ENCODE data around the gene PBX2. TPM values are rescaled to one million over a fixed set of nuclear protein-coding genes. Genes with fewer than 3 reads are reported as not detected.
A peak's percentile ranks its signal among the peaks of the same experiment; 100 is the strongest.

PBX2 gene
- total RNA-seq, 1 experiment from 2014 or later, result 176 TPM

DNA sequence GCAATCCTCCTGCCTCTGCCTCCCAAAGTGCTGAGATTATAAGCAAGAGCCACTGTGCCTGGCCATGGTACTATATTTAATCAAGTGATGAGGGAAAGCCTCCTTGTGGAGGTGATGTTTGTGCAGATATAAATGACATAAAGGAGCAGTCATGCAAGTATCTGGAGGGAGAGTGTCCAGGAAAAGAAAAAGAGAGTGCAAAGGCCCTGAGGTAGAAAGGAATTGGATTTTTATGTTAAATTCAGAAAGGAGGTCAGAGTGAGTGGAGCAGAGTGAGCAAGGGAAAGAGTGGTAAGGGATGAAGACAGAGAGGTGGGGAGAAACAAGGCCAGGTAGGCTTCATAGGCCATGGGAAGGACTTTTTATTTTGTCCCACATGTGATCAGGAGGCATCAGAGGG is 52.5 kb downstream of the PBX2 start:
- Histone ChIP-seq H3K4me1 (ENCODE audit: insufficient read depth, low read length) (no peaks in the 10 kb centered on the region), H3K18ac (ENCODE audit: insufficient read length, low read depth, low read length) (no peak overlapping the region), H2BK15ac (ENCODE audit: low read depth, low read length) (no peak overlapping the region), H4K20me1 (ENCODE audit: control insufficient read depth, insufficient read depth, insufficient read length) (no peaks in the 10 kb centered on the region), H2BK12ac (ENCODE audit: insufficient read length, low read depth, low read length) (no peak overlapping the region), H2BK120ac (ENCODE audit: low read depth, low read length, poor library complexity, severe bottlenecking) (no peak overlapping the region), H3K56ac (ENCODE audit: insufficient read length, low read depth, low read length) (no peak overlapping the region), H3K23ac (ENCODE audit: insufficient read length, low read depth, low read length) (no peak overlapping the region), H3K79me2 (ENCODE audit: insufficient read depth, low read length) (no peaks in the 10 kb centered on the region), H3K9ac (ENCODE audit: extremely low read depth, insufficient read length, low read length) (no peak overlapping the region), H3K9me3 (ENCODE audit: control insufficient read depth, low read depth, low read length) (no peaks in the 10 kb centered on the region), H4K5ac (ENCODE audit: insufficient read length, low read depth, low read length) (no peak overlapping the region), H3K27me3 (ENCODE audit: insufficient read depth, low read length) (no peaks in the 10 kb centered on the region), H3K4me2 (ENCODE audit: insufficient read depth, insufficient read length, low read length) (no peak overlapping the region), H4K91ac (ENCODE audit: insufficient read length, low read depth, low read length) (no peak overlapping the region), H3K4ac (ENCODE audit: low read depth, low read length) (no peak overlapping the region), H2BK20ac (ENCODE audit: low read depth, low read length, poor library complexity, severe bottlenecking) (no peak overlapping the region), H2AFZ (ENCODE audit: low read length) (no peak overlapping the region), H3K23me2 (ENCODE audit: insufficient read length, low read depth, low read length, poor library complexity, severe bottlenecking) (no peaks in the 10 kb centered on the region), H3K79me1 (ENCODE audit: insufficient read depth, low read depth, low read length, poor library complexity, severe bottlenecking) (no peaks in the 10 kb centered on the region), H3T11ph (ENCODE audit: low read length) (no peak overlapping the region), H2AK5ac (ENCODE audit: insufficient read length, low read length) (no peak overlapping the region), H2BK5ac (ENCODE audit: insufficient read length, low read length) (no peak overlapping the region), H3K27ac (ENCODE audit: insufficient read length, low read depth, low read length) (no peak overlapping the region), H4K8ac (replicated peaks; ENCODE audit: insufficient read length, low read depth, low read length) (no peak overlapping the region), H3K14ac (ENCODE audit: insufficient read depth, low read length) (no peak overlapping the region)
- Mint-ChIP-seq H3K27me3 (ENCODE audit: low read depth) (peaks cover 8% of the 10 kb centered on the region), H3K9me3 (no peaks in the 10 kb centered on the region), H3K27ac (no peak overlapping the region), H3K36me3 (ENCODE audit: insufficient read depth in 1 of 3, low read depth in 3 of 3) (no peaks in the 10 kb centered on the region), H3K4me3 (no peak overlapping the region), H3K4me1 (no peaks in the 10 kb centered on the region)
- TF ChIP-seq, protein P1, sequence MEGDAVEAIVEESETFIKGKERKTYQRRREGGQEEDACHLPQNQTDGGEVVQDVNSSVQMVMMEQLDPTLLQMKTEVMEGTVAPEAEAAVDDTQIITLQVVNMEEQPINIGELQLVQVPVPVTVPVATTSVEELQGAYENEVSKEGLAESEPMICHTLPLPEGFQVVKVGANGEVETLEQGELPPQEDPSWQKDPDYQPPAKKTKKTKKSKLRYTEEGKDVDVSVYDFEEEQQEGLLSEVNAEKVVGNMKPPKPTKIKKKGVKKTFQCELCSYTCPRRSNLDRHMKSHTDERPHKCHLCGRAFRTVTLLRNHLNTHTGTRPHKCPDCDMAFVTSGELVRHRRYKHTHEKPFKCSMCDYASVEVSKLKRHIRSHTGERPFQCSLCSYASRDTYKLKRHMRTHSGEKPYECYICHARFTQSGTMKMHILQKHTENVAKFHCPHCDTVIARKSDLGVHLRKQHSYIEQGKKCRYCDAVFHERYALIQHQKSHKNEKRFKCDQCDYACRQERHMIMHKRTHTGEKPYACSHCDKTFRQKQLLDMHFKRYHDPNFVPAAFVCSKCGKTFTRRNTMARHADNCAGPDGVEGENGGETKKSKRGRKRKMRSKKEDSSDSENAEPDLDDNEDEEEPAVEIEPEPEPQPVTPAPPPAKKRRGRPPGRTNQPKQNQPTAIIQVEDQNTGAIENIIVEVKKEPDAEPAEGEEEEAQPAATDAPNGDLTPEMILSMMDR (conservative IDR thresholded peaks at IDR 0.05), result no peak
- no peak for DNase-seq

Small RNAs within 50 kb of the gene (microRNA-seq; reads per million reads assigned to microRNA genes)
- gene MIR6721 (ENCODE audit: borderline microRNAs expressed) (2.3 reads per million, percentile 22 among the genes with 10 or more reads in this experiment), gene MIR6833 (ENCODE audit: borderline microRNAs expressed) (not detected)

Other genes starting within 250 kb of the PBX2 start
- gene CFB, start 244.1 kb downstream of the PBX2 start, total RNA-seq (2021), result 0.31 and 0.39 TPM in 2 replicates
- 90.8 and 91.4 TPM in 2 replicates for gene NELFE, start 231.2 kb downstream of the PBX2 start, total RNA-seq (2021)
- 78.8 and 86.2 TPM in 2 replicates for gene SKIC2, start 231.0 kb downstream of the PBX2 start, total RNA-seq (2021)
- gene DXO, start 218.1 kb downstream of the PBX2 start, total RNA-seq (2021), result 21.6 and 22.9 TPM in 2 replicates
- gene C4A, start 208.1 kb downstream of the PBX2 start, total RNA-seq (2021), result 4.3 and 5.1 TPM in 2 replicates
- 2.7 TPM in 2 replicates for gene C4B, start 175.4 kb downstream of the PBX2 start, total RNA-seq (2021)
- gene CYP21A2, start 151.8 kb downstream of the PBX2 start, total RNA-seq (2021), result not detected in 2 replicates
- gene TNXB, start 80.9 kb downstream of the PBX2 start, total RNA-seq (2021), result 5.0 and 5.2 TPM in 2 replicates
- gene ATF6B, start 62.0 kb downstream of the PBX2 start, total RNA-seq (2021), result 44.0 and 45.3 TPM in 2 replicates
- gene FKBPL, start 59.9 kb downstream of the PBX2 start, total RNA-seq (2021), result 10.9 and 11.1 TPM in 2 replicates
- gene PRRT1, start 38.3 kb downstream of the PBX2 start, total RNA-seq (2021), result 1.8 and 1.9 TPM in 2 replicates
- 43.1 and 46.3 TPM in 2 replicates for gene PPT2, start 36.1 kb downstream of the PBX2 start, total RNA-seq (2021)
- gene EGFL8, start 25.6 kb downstream of the PBX2 start, total RNA-seq (2021), result 20.8 and 27.2 TPM in 2 replicates
- gene AGPAT1, start 14.1 kb downstream of the PBX2 start, total RNA-seq (2021), result 88.8 and 89.5 TPM in 2 replicates
- 116 and 126 TPM in 2 replicates for gene RNF5, start 11.8 kb downstream of the PBX2 start, total RNA-seq (2021)
- 14.3 and 17.8 TPM in 2 replicates for gene AGER, start 5.9 kb downstream of the PBX2 start, total RNA-seq (2021)
- gene GPSM3, start 2.4 kb upstream of the PBX2 start, total RNA-seq (2021), result 11.8 and 12.0 TPM in 2 replicates
- 2.1 and 2.3 TPM in 2 replicates for gene NOTCH4, start 33.9 kb upstream of the PBX2 start, total RNA-seq (2021)
- not detected in 2 replicates for gene TSBP1, start 181.7 kb upstream of the PBX2 start, total RNA-seq (2021)
- gene BTNL2, start 217.0 kb upstream of the PBX2 start, total RNA-seq (2021), result not detected in 2 replicates
- 2.8 and 3.1 TPM in 2 replicates for gene HLA-DRA, start 249.7 kb upstream of the PBX2 start, total RNA-seq (2021)